A375 (cell line): ENCODE measurements around the gene DUSP6. TPM values are rescaled to one million over a fixed set of nuclear protein-coding genes. Genes with fewer than 3 reads are reported as not detected.

ENCODE experiments used
- small RNA-seq: library from RNA; depleted of rRNA; stranded (forward); fragments of <200 nt; gene quantifications from one replicate; pipeline ENCODE3, GENCODE V24; 2014
- total RNA-seq: library from RNA; depleted of rRNA; stranded (reverse); fragments of >200 nt; shearing (Covaris generic); gene quantifications from 2 replicates; pipeline ENCODE4 v1.2.3, GENCODE V29; 2014; rRNA removed

DUSP6 gene
- 179 and 289 TPM in 2 replicates for total RNA-seq

DNA sequence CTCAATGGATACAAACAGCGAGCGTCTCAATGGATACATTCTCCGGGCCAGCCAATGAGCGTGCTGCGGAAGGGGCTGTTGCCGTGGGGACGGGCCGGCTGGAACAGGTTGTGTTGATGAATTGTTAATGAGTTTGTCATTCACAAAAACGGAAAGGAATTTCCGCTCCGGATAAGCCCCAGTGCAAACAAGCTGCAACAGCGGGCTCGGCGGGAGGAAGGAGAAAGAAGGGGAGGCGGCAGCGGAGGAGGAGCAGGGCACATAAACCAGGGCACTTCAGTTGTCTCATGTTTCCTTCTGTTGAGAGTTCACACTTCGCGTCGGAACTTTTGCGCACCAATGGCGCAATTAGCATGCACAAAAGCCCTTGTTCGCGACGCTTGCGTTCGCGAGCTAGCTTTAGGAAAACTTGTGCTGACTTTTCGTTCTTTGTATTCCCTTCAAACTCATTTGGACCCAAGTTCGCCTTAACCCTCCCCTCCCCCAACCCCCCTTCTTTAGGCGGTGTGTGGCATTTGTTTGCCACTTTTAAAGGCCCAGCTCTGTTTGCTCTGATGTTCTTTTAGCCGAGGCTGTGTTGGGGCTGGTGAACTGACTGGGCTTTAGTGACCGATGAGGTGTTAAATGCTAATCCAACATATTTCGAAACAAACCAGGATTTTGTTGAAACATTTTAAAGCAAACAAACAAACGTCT is at the start of gene DUSP6:
DUSP6 (minus strand) TSS at position 10 of the 696 bp plus-strand sequence. CDS start 462 bp downstream, outside the sequence.

Small RNAs within 50 kb of the gene (small RNA-seq; reads per million reads assigned to genes)
- not detected for gene MRPS6P4

Other genes starting within 250 kb of the DUSP6 start
- gene GALNT4, start 172.3 kb upstream of the DUSP6 start, total RNA-seq, result 4.2 and 4.3 TPM in 2 replicates
- 6.9 and 8.3 TPM in 2 replicates for gene POC1B, start 173.5 kb upstream of the DUSP6 start, total RNA-seq